ENCODE measurements around the gene RELCH.

RELCH gene

DNA sequence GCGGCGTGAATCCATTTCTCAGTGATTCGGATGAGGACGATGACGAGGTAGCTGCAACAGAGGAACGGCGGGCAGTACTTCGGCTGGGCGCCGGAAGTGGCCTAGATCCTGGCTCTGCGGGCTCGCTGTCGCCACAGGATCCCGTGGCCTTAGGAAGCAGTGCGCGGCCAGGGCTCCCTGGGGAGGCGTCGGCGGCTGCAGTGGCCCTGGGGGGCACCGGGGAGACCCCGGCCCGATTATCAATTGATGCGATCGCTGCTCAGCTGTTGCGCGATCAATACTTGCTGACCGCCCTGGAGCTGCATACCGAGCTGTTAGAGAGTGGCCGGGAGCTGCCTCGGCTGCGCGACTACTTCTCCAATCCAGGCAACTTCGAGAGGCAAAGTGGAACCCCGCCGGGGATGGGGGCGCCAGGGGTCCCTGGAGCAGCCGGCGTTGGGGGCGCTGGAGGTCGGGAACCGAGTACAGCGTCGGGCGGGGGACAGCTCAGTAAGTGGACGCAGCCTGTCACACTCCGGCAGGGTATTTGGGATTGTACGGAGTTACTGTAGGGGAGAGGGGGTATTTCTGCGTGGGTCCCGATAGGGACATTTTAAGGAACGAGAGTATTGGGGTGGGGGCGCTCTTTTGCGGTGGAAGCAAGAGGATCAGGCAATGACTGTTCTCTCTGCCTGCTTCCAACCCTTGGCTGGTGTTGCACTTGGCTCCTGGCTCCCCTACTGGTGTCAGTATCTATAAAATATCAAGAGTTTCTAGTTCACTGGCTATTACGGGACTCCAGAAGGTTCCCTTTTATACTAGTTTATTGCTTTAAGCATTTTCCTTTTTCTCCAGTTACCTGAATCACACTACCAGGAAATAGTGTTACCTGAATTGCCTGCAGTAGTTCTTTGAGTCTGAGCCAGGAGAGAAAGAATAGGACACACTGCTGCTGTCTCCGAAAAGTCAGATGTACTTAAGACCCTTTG is 772 bp downstream of the RELCH start:
- peak; percentile 25 for DNase-seq

DNA sequence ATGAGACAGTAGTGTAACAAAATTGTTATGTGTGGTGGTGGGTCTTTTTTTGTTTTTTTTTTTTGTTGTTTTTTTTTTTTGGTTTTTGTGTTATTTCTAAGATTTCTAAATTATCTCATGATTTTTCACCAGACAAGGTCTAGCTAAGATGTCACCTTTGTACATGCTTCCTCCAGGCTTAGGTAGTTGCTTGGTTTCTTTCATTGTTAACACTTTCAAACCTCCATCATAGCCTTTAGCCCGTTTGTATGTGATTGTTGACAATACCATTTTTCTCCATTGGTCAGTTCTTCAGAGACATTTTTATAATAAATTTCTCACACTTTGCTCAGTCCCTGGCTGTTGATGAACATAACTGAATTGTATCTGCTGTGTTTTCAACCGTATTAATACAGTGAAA is 2.2 kb downstream of the RELCH start:
- no peak for DNase-seq

DNA sequence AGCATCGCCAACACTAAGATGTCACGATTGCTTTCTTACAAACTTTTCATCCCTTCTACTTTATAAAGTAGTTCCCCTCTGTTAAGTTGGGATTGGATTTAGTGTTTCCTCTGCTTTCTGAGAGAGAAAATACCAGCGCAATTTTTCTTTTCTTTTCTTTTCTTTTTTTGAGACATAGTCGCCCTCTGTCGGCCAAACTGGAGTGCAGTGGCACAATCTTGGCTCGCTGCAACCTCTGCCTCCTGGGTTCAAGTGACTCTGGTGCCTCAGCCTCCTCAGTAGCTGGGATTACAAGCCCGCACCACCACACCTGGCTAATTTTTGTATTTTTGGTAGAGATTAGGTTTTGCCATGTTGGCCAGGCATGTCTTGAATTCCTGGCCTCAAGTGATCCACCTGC is 9.0 kb downstream of the RELCH start:
- no peak for DNase-seq

DNA sequence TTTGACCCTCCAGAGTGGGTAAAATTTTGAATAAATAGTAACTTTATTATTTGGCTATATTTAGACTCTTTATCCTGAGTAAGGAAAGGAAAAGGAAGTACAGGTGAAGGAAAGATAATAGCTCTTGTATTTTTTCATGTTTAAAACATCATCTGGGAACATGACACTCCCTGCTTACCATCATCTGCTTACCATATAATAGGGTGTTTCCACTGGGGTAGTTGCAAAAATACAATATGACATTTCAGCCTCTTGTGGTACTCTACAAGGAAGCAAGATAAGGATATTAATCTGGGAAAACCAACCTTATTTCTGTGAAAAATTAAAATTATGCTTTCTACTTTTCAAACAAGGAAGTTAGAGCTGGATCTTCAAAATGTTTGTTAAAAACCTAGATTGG is 9.9 kb downstream of the RELCH start:
- DNase-seq, result no peak

DNA sequence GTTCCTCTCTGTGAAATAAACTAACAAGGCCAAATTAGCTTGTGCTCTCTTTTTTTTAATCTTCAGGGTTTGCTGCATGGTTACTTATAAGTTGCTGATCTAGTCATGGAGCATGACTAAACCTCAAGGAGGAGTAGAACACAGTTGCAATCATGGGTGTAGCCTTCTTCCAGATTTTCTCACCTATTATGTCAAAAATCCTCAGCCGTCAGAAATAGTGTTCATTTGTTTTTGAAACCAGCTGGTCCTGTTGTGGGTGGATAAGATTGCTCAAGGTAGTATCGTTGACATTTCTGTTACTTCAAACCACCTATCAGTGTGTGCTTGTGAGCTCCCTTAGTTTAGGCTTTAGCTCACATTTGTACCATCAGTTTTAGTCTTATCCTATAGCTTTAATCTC is 11.2 kb downstream of the RELCH start:
- no peak for DNase-seq

DNA sequence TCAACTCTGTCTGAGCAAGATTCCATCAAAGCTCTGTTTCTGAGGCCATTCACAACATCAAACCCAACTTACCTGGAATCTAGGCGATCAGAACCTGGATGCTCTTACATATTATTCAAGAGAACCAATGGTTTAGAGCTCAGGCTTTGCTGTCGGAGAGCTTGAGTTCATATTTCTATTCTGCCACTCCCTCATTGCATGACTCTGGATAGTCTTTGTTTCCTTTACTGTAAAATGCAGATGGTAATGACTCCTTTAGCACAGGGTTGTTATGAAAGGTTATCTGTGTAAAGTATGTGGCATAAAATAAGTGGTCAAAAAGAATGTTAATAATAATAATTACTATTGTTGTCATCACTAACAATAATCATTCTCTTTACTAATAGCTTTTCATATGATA is 12.6 kb downstream of the RELCH start:
- no peak for DNase-seq

DNA sequence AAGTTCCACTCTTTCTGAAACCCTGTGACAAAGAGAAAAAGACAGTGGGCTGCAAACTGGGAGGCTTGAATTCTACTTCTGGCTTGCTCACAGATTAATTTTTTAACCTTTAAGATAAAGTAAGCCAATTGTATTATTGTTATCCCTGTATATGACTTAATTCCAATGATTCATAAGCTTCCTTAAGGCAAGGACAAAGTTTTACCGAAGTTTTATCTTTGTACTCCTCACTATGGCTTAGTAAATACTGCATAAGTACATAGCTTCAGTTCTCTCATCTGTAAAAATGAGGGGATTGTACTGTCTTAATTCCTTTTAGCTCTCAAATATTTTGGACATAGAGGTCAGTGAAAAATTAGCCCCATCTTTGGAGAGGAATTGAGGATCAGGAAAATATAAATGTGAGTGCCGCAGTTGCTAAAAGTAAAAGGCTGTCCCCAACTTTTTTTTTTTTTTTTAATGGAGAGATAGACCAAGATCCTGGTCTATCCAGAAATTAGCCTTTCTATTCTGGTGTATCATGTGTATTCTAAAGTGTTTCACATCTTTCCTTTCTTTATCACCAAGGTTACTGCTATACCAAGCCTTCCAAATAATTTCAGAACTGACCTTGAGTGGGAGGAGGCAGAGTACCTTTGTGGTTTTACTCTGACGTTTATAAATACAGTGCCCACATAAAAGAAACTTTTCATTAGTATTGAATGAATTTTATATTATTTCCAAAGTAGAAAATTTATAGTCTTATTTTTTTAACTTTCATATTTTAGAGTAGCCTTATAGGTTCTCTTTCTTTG is 13.3 kb downstream of the RELCH start:
- no peak for DNase-seq

DNA sequence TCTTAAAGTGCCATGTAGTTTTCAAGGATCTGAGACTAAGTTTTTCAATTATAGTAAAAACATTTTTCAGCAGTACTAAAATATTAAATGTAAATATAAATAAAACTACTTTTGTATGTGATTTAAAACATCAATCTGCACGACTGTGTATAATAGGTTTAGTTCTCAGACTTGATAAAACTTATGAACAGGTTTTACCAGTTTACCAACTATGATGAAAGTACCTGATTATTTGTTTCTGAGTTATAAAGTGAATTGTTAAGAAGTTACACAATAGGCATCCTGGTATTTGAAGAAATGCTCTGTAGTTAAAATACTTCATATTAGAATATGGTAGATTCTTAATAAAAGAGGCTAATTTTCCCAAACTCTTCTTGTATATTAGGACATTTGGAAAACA is 14.8 kb downstream of the RELCH start:
- DNase-seq, result no peak

DNA sequence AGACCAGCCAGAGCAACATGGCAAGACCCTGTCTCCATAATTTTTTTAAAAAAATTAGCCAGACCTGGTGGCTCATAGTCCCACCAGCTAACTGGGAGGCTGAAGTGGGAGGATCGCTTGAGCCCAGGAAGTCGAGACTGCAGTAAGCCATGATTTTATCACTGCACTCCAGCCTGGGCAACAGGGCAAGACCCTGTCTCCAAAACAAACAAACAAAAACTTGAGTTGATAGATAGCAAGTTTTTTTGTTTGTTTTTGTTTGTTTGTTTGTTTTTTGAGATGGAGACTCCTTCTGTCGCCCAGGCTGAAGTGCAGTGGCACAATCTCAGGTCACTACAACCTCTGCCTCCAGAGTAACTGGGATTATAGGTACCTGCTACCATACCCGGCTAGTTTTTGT is 18.8 kb downstream of the RELCH start:
- DNase-seq, result no peak

DNA sequence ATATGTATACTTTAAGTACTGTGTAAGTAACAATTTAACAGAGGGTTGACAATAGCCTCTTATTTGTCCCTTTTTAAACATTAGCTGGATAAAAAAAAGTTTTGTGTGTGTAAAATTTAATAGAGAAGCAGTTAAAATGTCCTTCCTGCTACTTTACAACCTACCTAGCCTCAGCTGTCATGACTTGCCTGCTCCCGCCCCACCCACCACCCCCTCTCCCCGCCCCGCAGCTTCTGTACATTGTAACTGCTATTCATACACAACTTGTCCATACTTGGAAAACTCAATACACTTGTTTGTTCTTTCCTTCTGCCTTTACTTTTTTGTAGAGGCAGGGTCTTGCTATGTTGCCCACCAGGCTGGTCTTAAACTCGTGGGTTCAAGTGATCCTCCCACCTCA is 19.5 kb downstream of the RELCH start:
- DNase-seq, result no peak

DNA sequence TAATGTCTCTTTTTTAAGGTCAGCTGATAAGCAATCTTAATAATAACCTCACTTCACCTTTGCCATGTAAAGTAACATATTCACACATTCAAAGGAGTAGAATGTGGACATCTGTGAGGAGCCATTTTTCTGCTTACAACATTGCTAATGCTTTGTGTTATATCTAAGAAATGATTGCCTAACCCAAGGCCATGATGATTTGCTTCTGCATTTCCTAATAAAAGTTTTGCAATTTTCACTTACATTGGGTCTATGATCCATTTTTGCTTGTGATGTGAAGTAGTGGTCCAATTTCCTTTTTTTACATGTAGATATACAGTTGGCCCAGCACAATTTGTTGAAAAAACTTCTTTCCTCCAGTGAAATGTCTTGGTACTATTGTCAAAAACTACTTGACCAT is 22.0 kb downstream of the RELCH start:
- DNase-seq, result no peak

DNA sequence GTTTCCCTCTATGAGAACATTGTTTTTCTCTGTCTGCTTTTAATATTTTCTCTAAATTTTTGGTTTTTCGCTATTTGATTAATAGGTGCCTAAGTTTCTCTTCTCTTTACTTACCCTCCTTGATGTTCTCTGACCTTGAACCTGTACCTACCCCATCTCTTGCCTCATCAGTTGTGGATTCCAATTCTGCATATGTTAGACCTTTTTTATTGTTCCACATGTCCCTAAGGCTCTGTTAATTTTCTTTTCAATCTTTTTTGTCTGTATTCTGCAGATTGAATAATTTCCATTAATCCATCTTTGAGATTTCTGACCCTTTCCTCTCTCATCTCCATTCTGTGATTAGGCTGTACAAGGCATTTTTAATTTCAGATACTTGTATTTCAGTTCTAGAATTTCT is 23.1 kb downstream of the RELCH start:
- DNase-seq, result no peak

DNA sequence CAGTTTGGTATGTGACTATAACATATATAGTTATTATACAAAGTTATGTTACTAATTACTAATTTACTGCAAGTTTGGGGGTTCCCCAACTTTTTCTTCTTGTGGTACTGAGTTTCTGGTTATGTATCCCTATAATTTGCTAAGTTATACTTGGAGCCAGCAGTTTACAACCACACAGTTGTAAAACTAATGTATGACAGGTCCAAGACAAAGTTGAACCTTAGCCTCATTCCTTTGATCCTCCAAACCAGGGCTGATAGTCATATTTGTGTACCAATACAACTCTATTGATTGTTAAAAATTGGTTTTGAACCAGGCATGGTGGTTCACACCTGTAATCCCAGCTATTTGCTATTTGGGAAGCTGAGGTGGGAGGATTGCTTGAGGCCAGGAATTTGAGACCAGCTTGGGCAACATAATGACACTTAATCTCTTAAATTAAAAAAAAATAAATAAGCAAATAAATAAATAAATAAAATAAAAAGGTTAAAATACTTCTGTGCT is 24.3 kb downstream of the RELCH start:
- DNase-seq, result no peak

DNA sequence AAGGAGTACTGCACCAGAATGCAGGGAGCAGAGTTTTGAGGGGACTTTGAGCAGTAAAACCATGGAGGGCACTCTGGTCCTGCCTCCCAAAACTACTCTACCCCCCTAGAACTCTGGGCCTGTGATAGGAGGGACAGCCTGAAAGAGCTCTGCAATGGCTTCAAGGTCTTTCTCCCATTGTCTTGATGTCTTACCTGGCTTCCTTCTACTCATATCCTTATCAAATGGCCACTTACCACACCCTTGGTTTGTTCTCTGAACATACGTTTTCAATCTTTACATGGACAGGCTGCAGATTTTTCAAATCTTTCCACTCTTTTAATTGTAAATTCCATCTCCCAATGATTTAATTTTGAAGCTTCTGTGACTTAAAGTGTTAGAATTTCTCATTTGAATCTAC is 27.7 kb downstream of the RELCH start:
- DNase-seq, result no peak

DNA sequence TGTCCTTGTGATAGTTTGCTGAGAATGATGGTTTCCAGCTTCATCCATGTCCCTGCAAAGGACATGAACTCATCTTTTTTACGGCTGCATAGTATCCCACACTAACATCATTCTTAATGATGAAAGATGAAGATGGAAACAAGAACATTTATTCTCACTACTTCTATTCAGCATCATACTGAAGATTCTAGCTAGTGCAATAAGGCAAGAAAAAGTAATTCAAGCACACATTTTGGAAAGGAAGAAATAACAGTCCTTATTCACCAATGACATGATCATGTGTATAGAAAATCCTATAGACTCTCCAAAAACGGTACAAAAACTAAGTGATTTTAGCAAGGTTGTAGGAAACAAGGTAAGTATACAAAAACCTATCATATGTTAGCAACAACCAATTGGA is 37.2 kb downstream of the RELCH start:
- DNase-seq, result no peak

DNA sequence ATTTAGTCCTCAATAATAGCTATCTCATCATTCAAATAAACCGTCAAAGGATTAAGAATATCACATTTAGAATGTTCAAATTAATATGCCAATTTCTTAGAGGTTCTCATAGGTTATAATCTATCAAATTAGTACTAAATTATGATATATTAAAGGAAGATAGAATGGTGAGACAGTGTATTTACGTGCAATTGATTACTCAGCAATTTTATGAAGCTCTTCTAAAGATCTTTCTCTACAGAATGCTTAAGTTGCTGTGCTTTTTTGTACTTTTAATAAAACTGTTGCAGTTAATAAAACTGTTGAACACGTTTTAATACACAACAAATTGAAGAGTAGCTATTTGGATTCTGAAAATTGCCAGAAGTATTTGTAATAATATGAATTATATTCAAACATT is 39.0 kb downstream of the RELCH start:
- no peak for DNase-seq

DNA sequence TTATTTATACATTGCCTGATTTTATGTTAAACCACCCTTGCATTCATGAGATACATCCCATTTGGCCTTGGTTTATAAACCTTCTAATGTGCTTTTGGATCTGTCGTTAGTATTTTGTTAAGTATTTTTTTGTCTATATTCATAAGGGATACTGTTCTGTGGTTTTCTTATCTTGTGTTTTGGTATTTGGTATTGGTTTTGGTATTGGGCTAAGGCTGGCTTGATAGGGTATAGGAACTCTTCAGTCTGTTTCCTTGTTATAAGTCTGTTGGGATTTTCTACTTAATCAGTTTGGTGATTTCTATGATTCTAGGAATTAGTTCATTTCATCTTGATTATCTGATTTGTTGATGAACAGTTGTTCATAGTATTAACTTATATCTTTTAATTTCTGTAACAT is 49.2 kb downstream of the RELCH start:
- DNase-seq, result no peak

DNA sequence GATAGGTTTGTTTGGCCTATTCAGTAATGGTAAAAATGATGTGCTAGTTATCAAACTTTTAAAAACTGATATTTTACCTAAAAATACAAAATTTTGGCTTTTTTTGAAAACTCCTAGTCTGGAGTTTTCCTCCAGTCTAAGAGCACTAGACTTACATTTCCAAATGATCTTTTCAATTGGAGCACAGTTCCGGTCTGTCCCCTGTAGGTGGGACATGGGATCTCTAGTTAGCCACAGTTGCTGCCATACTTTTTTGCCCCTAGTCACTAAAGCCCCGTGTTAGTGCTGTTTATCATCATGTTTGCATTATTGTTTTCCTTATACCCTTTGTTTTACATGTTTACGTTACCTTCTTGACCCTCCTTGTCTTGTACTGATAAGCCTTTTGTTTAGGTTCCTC is 52.4 kb downstream of the RELCH start:
- no peak for DNase-seq

DNA sequence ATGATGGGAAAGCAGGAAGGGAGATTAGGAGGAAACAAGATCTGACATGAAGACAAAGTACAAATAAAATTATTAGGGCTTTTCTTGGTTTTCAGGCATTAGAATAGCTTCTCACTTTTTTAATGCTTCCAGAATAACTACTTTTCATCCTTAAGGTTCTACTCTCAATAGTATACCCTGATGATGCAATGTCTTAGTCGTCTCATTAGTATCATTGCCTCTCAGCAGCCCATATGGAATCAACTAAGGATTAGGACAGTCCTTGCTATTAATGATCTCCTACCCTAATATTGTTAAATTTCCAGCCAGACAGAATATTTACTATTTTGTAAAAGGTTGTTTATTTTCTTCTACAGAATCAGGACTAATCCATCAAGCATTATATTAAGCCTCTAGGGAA is 55.9 kb downstream of the RELCH start:
- DNase-seq, result no peak

DNA sequence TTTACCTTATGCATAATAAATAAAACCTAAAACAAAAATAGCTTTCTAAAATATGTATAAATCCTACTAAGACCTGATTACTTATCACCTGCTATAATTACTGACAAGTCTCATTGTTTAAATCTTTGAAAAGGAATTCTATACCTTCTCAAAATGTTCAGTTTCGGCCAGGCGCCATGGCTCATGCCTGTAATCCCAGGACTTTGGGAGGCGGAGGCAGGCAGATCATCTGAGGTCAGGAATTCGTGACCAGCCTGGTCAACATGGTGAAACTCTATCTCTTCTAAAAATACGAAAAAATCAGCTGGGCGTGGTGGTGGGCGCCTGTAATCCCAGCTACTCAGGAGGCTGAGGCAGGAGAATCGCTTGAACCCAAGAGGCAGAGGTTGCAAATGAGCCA is 58.1 kb downstream of the RELCH start:
- no peak for DNase-seq

DNA sequence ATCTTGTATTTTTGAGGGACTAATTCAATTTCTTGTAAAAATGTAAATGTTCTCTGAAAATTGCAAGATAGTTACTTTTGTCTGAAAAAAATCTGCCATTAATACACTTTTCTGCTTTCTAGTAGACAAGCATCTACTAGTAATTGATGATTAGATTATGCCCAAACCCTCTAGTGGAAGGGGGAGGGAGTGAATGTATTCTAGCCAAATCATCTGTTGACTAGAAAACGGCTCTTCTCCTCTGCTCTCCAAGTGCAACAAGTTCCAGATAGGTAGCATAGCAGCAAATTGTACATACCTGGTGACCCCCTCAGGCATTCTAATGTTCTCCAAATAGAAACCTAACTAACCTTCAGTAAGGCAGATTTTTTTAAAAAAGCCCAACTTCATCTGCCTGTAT is 58.6 kb downstream of the RELCH start:
- DNase-seq, result no peak

DNA sequence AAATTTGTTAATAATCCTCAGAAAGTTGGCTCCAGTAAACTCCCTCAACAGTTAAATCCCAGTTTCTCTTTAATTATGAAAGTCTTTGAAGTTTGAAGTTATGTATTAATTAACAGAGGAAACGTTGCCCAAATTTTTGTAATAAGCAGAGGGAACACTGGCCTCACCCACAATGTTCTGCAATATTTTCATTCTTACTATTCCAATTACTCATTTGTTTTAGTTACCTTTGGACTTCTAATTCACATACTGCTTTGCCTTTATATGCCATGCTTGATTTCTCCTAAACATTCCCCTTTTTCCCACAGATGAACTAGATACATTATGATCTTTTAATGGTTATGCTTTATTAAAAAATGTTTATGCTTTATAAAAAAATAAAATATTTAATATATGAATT is 61.3 kb downstream of the RELCH start:
- DNase-seq, result no peak

DNA sequence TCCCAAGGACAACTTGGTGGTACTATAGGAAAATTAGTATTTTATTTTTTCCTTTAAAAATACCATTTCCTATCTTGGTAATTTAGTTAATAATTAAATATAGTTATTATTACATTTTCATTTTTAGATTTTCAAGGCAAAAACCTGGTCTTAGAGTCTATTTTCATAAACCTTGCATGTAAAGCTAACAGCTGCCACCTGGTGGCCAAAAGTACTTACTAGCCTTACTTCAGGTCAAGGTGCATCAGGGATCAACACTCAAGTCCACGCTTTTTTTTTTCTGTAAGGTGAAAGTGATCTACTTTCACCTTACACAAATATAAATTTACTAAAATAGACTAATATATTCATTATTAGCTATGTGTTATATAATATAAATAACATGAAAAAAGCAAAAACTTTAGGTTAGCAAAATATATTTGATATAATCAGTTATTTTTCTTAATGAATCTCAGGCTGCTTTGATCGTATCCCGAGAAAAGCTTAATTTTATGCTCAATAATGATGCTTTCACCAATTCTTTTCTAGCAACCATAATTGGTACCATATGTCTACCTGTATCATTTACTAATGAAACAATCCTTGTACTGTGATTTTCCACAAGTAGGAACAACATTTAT is 62.5 kb downstream of the RELCH start:
- DNase-seq, result peak; percentile 82

DNA sequence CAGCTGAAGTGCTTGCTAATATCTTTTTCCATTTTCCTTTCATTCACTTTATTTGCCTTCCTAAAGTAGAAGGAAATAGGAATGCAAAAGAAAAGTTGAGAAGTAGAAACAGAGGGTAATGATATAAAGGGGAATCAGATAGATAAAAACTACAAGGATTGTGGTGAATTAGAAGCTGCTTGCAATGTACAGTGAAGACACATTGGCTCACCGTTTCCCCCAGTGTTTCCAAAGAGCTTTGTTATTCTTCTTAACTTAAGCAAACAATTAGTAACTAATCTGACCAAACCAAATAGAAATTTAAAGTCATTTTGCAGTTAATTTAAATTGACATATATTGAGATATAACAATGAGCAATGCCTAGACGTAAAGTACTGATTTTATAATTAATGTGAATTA is 63.4 kb downstream of the RELCH start:
- no peak for DNase-seq
